ENCODE data around the gene MAGEE2.
"Not testable (repeated sequence)": the region's sequence is repeated elsewhere in the genome, so short reads cannot be mapped to it uniquely, and the experiment has no call there.

The MAGEE2 gene, protein sequence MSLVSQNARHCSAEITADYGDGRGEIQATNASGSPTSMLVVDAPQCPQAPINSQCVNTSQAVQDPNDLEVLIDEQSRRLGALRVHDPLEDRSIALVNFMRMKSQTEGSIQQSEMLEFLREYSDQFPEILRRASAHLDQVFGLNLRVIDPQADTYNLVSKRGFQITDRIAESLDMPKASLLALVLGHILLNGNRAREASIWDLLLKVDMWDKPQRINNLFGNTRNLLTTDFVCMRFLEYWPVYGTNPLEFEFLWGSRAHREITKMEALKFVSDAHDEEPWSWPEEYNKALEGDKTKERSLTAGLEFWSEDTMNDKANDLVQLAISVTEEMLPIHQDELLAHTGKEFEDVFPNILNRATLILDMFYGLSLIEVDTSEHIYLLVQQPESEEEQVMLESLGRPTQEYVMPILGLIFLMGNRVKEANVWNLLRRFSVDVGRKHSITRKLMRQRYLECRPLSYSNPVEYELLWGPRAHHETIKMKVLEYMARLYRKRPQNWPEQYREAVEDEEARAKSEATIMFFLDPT

DNA sequence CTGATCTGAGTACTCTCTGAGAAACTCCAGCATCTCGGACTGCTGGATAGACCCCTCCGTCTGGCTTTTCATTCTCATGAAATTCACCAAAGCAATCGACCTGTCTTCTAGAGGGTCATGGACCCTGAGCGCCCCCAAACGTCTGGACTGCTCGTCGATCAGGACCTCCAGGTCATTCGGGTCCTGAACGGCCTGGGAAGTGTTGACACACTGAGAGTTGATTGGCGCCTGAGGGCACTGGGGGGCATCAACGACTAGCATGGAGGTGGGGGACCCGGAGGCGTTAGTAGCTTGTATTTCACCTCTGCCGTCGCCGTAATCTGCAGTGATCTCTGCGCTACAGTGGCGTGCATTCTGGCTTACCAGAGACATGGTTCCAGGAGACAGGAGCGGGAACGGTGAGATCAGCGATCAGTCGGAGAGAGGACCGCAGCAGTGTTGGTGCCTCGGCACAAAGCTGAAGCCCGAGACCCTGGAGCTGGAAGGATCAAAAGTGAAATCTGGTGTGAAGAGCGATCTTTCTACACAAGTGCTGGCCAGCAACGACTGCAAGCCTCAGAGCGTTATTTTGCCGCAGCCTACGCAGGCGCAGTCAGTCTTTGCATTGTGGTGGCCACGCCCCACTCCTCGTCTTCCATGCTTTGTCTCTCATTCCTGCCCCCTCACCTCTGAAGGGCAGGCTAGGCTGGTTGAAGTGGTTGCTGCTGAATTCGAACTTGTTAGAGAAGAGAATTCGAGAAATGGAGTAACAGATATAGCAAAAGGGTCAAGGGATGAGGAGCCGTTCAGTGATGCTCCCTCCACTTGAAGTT lies at the start of gene MAGEE2:
MAGEE2 (minus strand) TSS at position 575 of the 812 bp plus-strand sequence; CDS start at position 372, 203 bp downstream.
- no peak for DNase-seq

DNA sequence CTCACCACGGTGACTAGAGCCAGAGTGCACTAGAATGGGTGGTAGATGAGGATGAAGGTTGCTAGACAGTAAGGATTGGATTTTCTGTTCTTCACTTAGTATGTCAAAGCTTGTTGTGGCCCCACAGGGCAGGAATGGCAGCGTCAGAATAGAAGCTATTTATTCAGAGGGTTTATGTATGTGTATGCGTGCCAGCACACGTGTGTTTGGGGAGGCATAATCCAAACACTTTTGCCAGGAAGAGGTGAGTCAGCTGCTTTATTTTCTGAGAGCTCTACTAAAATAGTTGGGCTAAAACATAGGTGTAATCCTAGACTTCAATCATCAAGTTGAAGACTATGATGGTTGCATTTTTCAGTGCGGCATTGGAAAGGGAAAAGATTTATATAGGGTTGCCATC lies 1.2 kb upstream of the MAGEE2 start:
- no peak for DNase-seq

DNA sequence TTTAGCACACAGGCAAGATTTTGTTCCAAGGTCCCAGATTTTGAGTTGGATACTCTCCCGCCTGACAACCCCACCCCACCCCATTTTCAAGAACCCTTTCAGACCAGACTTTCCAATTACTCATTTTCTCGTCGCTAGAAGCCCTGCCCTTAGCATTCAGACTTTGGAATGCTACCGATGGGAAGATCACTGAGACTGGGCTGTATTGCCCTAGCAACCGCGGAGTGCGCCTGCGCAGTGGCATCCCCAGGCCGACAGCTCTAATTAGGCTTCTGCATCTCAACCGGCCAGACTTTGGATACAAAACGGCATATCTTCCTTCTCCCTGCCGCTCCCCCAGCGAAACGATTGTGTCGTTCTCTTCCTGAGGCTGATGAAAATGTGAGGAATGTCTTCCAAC lies 3.4 kb downstream of the MAGEE2 start:
- DNase-seq, result peak; percentile 7

DNA sequence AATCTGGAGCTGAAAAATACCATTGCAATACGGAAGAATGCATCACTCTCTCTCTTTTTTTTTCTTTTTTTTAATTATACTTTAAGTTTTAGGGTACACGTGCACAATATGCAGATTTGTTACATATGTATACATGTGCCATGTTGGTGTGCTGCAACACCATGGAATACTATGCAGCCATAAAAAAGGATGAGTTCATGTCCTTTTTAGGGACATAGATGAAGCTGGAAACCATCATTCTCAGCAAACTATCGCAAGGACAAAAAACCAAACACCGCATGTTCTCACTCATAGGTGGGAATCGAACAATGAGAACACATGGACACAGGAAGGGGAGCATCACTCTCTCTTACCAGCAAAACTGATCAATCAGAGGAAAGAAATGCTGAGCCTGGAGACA lies 17.0 kb downstream of the MAGEE2 start:
- not testable (repeated sequence) for DNase-seq

DNA sequence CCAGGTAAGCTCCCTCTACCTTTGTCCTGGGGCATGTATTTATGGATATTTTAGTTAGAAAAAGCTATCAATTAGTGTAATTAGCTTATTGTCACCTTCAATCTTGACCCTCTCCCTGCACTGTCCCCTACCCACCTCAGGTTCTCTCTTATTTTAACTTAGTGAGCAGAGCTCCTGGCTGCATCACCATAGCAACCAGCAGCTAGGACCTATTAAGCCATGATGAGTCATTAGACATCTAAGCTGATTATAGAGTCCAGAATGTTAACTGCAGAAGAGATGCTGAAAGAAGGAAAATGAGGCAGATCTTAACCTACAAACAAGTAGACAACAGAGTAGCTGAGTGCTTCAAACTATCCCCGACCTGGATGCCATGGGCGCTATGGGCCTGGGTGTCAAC lies 36.6 kb downstream of the MAGEE2 start:
- no peak for DNase-seq

DNA sequence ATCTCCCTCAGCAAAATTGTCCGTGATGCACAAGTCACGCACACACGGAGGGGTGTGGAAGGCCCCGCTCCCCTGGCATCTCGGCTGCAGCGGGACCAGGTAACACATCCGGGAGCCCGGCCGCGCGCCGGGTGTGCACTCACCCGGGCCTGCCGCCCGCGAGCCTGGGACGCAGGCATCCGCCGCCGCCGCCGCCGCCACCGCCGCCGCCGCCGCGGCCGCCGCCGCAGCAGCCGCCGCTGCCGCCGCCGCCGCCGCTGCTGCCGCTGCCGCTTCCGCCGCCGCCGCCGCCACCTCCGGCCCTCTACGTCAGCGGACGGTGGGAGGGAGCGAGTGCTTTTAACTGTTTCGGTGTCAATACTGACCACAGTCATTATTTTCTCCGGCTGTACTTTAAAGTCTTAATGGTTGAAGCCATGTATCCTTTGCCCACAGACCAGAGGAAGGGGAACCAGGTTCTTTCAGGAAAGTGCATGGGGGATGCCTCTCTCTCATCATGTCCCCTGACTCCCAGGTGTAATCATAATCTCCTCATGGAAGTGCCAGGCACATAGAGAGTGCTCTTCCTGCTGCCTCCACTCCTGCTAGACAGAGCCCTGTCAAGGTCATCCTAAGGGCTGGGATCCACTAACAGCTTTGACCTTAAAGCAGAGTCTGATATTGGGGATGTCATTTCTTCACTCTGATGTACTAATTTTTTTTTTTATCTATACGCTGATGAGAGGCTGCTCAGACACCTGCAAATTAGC lies 38.0 kb downstream of the MAGEE2 start:
- peak; percentile 65 for DNase-seq

Measured in DMS53 (cell line).